HEK293T (cell line): ENCODE data around the gene NPIPB4.
"Not testable (repeated sequence)": the region's sequence is repeated elsewhere in the genome, so short reads cannot be mapped to it uniquely, and the experiment has no call there.

Experiments
- CTCF ChIA-PET: fragments of 350-600 bp; formaldehyde crosslinking; extraction: SDS; loops from one replicate; lab custom pipeline; 2021; ENCODE audit warnings: antibody characterized with exemption, inconsistent platforms; lab: Yijun Ruan, JAX
- POLR2A ChIA-PET: fragments of 350-600 bp; formaldehyde crosslinking; extraction: SDS; loops from one replicate; lab custom pipeline; 2020; ENCODE audit warnings: antibody characterized with exemption, inconsistent platforms; lab: Yijun Ruan, JAX
- DNase-seq: peaks from one replicate; pipeline ENCODE4 v3.0.0; 2012; ENCODE audit warnings: mixed read lengths; ENCODE audit errors: extremely low spot score

Gene NPIPB4

DNA sequence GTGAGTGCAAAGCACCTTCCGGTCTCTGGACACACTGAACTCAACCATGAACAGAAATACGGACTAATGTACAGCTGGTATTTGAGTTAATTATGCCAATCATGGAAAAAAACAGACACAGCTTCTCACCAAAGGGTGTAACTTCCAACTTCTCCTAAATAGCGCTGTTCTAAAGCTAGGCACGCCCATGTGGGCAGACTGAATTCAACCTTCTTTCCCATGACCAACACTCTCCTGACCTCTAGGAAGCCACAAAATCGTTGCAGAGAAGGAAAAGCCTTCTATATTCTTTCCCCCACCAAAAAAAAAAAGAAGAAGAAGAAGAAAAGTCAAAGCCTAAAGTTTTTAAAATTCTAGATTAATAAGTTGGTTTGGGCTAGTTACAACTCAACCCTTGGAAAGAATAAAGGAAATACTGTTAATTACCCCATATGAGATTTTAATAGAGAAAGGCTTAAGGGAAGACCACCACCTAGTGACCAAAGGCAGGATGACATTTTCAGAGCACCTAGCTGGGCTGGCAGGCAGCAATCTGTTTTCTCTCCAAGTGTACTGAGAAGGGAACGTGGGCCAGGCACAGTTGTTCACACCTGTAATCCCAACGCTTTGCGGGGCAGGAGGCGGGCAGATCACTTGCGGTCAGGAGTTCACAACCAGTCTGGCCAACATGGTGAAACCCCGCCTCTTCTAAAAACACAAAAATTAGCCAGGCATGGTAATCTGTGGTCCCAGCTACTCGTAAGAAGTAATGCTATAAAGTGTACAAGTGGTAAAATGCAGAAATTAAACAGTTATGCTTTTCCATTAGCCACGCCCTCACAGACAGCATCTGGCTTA is 55.8 kb downstream of the NPIPB4 start:
- POLR2A ChIA-PET, DNase-seq: not testable (repeated sequence)
- CTCF ChIA-PET, result interaction anchor here (0.7 kb wide), 1 partner anchor 97 kb away, joined by 7 read pairs; no protein-coding TSS in a partner anchor

DNA sequence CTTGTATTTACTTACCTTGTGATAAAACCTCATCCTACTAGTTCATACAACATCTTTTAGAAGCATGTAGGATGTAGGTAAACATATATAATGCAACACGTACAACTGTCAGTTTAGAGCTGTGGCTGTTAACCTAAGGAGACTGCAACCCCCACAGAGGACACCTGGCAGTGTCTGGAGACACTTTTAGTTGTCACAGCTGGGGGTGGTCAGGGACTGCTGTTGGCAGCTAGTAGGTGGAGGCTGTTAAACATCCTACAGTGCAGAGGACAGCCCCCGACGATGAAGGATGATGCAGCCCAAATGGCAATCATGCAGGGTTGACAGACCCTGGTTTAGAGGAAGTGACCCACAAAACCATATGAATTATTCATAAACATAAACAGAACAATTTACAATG is 59.0 kb downstream of the NPIPB4 start:
- CTCF ChIA-PET, DNase-seq, POLR2A ChIA-PET: not testable (repeated sequence)

DNA sequence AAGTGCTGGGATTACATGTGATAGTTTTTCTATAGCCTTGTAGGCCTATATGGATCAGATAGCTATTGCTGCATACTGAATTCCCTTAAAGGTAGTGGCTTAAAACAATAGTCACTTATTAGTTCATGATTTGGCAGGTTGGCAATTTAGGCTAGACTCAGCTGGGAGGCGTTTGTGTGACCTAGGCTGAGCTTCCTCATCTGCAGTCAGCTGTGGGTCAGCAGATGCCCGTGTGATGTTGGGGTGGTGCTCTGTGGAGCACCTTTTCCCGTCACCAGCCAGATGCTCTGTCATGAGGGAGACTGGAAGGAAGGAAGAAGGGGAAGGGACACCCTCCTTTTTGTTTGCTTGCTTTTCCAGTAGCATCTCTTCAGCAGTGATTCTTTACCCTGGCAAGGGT is 64.2 kb downstream of the NPIPB4 start:
- CTCF ChIA-PET, POLR2A ChIA-PET, DNase-seq: not testable (repeated sequence)

DNA sequence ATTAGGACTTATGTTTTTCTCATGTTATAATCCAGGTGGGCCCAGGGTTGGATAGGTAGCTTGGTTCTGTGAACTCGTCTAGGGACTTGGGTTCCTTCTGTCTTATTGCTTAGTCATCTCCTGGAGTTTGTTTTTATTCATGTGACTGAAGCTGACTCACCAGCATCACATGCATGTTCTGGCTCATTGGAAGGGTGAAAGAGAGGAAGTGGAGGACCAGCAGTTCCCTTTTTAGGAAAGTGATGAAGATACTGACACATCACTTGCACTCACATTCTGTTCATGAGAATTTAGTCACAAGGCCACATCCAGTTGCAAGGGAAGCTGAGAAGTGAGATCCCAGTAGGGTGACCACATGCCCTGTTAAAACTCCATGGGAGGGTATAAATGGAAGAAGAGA is 67.0 kb downstream of the NPIPB4 start:
- POLR2A ChIA-PET, CTCF ChIA-PET: not testable (repeated sequence)

More for the DNA sequence above, 67.0 kb downstream of the NPIPB4 start:
- DNase-seq, result not testable (repeated sequence)
